Measurements from ENCODE around the gene KLHL36.

GRCh38 chr16:84630446-84631152 is 17.7 kb upstream of the KLHL36 start:
- TF ChIP-seq CTCF (IDR thresholded peaks at IDR 0.05 in 4 of 5, conservative IDR thresholded peaks at IDR 0.05 in 1 of 5) (no peak), POLR2A (IDR thresholded peaks at IDR 0.05) (no peak)
